Measurements from ENCODE around the gene LCAT.

DNA sequence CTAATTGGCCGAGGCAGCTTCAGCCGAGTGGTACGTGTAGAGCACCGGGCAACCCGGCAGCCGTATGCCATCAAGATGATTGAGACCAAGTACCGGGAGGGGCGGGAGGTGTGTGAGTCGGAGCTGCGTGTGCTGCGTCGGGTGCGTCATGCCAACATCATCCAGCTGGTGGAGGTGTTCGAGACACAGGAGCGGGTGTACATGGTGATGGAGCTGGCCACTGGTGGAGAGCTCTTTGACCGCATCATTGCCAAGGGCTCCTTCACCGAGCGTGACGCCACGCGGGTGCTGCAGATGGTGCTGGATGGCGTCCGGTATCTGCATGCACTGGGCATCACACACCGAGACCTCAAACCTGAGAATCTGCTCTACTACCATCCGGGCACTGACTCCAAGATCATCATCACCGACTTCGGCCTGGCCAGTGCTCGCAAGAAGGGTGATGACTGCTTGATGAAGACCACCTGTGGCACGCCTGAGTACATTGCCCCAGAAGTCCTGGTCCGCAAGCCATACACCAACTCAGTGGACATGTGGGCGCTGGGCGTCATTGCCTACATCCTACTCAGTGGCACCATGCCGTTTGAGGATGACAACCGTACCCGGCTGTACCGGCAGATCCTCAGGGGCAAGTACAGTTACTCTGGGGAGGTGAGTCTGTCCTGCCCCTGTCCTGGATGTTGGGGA is 34.7 kb downstream of the LCAT start:
- TF ChIP-seq, protein P1, sequence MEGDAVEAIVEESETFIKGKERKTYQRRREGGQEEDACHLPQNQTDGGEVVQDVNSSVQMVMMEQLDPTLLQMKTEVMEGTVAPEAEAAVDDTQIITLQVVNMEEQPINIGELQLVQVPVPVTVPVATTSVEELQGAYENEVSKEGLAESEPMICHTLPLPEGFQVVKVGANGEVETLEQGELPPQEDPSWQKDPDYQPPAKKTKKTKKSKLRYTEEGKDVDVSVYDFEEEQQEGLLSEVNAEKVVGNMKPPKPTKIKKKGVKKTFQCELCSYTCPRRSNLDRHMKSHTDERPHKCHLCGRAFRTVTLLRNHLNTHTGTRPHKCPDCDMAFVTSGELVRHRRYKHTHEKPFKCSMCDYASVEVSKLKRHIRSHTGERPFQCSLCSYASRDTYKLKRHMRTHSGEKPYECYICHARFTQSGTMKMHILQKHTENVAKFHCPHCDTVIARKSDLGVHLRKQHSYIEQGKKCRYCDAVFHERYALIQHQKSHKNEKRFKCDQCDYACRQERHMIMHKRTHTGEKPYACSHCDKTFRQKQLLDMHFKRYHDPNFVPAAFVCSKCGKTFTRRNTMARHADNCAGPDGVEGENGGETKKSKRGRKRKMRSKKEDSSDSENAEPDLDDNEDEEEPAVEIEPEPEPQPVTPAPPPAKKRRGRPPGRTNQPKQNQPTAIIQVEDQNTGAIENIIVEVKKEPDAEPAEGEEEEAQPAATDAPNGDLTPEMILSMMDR (optimal IDR thresholded peaks at IDR 0.05 in 1 of 3, IDR thresholded peaks at IDR 0.05 in 1 of 3, conservative IDR thresholded peaks at IDR 0.05 in 1 of 3; ENCODE audit: extremely low read depth in 1 of 3, insufficient read depth in 2 of 3, low read length in 3 of 3), result no peak
- TF ChIP-seq EZH2 (IDR thresholded peaks at IDR 0.05; ENCODE audit: low read length), result no peak
